KOPT-K1 (cell line): Measurements from ENCODE around the gene RHEB.

ENCODE experiments used
- H3K27ac ChIP-seq: fragments of 200-600 bp; sonication (generic); 2 replicates; pipeline ENCODE4 v1.5.1; 2016; ENCODE audit warnings: antibody characterized with exemption, mild to moderate bottlenecking, low read depth, low read length; ENCODE audit not compliant: poor library complexity, severe bottlenecking
- H3K36me3 ChIP-seq: fragments of 200-600 bp; sonication (generic); 2 replicates; pipeline ENCODE4 v1.5.1; 2017; ENCODE audit warnings: antibody characterized with exemption, mild to moderate bottlenecking, low read length, moderate library complexity; ENCODE audit not compliant: insufficient read depth
- H3K9me3 ChIP-seq: fragments of 200-600 bp; sonication (generic); 2 replicates; pipeline ENCODE4 v1.5.1; 2017; ENCODE audit warnings: antibody characterized with exemption, low read length, mild to moderate bottlenecking; ENCODE audit not compliant: insufficient read depth, poor library complexity, severe bottlenecking

Gene RHEB

GRCh38 chr7:151422212-151422611 lies 97.5 kb downstream of the RHEB start:
- peaks cover 38% of the 10 kb centered on the region for H3K9me3 ChIP-seq
- no peaks in the 10 kb centered on the region for H3K36me3 ChIP-seq
- H3K27ac ChIP-seq, result no peak overlapping the region

- peaks cover 38% of the 10 kb centered on the region for H3K9me3 ChIP-seq
- no peaks in the 10 kb centered on the region for H3K36me3 ChIP-seq
- H3K27ac ChIP-seq, result no peak overlapping the region
These were observed 99.6 kb downstream of the RHEB start for GRCh38 chr7:151420144-151420543.

- peaks cover 28% of the 10 kb centered on the region for H3K9me3 ChIP-seq
- no peak overlapping the region for H3K27ac ChIP-seq
- no peaks in the 10 kb centered on the region for H3K36me3 ChIP-seq
These were observed 102.8 kb downstream of the RHEB start for GRCh38 chr7:151416941-151417315.

GRCh38 chr7:151416112-151416940 lies 103.4 kb downstream of the RHEB start:
- Histone ChIP-seq H3K36me3 (no peaks in the 10 kb centered on the region), H3K27ac (no peak overlapping the region), H3K9me3 (peaks cover 22% of the 10 kb centered on the region)
